ENCODE data around the gene CNKSR3.

CNKSR3 gene

DNA sequence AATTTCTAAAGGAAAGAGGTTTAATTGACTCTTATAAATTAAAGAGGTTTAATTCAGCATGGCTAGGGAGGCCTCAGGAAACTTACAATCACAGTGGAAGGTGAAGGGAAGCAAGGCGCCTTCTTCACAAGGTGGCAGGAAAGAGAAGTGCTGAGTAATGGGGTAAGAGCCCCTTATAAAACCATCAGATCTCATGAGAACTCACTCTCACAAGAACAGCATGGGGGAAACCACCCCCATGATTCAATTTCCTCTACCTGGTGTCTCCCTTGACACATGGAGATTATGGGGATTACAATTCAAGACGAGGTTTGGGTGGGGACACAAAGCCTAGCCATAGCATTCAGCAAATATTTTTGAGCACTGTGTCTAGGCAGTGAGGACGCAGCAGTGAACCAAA lies 150.0 kb downstream of the CNKSR3 start:
- TF ChIP-seq, protein P1, sequence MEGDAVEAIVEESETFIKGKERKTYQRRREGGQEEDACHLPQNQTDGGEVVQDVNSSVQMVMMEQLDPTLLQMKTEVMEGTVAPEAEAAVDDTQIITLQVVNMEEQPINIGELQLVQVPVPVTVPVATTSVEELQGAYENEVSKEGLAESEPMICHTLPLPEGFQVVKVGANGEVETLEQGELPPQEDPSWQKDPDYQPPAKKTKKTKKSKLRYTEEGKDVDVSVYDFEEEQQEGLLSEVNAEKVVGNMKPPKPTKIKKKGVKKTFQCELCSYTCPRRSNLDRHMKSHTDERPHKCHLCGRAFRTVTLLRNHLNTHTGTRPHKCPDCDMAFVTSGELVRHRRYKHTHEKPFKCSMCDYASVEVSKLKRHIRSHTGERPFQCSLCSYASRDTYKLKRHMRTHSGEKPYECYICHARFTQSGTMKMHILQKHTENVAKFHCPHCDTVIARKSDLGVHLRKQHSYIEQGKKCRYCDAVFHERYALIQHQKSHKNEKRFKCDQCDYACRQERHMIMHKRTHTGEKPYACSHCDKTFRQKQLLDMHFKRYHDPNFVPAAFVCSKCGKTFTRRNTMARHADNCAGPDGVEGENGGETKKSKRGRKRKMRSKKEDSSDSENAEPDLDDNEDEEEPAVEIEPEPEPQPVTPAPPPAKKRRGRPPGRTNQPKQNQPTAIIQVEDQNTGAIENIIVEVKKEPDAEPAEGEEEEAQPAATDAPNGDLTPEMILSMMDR (IDR thresholded peaks at IDR 0.05; ENCODE audit: low read depth, low read length): no peak
- no peak for DNase-seq (ENCODE audit: extremely low read depth, low read depth)

DNA sequence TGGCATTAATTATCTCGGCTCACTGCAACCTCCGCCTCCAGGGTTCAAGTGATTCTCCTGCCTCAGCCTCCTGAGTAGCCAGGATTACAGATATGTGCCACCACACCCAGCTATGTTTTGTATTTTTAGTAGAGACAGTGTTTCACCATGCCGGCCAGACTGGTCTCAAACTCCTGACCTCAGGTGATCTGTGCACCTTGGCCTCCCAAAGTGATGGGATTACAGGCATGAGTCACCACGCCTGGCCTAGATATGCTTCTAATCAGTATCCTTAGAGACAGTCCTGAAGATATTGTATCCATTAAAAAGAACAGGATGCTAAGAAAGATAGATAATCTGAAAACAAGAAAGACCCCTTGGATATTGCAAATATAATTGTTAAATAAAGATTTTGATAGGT lies 150.8 kb downstream of the CNKSR3 start:
- no peak for DNase-seq (ENCODE audit: extremely low read depth, low read depth)
- TF ChIP-seq, protein P1 (IDR thresholded peaks at IDR 0.05; ENCODE audit: low read depth, low read length): no peak

DNA sequence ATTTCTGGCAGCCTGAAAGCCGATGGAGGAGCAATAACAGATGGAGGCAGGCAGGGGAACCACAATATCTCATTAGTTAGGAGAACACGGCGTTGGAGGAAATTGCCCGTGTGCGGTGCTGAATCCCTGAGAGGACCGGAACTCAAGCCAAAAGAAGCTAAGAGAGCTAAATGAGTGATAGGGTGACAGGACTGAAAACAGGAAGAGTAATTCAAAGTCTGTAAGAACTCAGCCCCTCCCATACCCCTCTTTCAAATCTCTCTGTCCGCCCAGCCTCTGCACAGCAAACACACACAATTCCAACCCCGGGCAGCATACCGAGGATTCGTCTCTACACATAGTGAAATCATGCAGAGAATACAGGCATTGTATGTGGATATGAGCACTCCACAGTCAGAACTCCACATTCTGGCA lies 151.3 kb downstream of the CNKSR3 start:
- no peak for DNase-seq (ENCODE audit: extremely low read depth, low read depth)

DNA sequence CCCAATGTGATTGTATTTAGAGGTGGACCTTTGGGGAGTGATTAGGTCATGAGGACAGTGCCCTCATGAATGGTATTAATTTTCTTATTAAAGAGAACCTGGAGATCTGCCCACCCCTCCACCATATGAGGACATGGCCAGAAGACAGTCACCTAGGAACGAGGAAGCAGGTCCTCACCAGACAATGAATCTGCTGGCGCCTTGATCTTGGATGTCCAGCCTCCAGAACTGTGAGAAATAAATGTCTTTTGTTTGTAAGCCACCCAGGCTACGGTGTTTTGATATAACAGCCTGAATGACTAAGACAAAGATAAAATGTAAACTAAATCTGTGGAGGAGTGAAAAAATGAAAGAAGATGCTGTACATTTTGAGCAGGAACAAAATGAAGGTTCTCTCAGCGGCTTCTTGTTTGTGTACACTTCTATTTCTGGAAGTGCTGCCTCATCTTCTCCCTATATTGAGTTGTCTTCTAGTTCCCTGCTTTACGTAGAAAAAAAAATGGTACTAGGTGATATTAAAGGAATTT lies 152.4 kb downstream of the CNKSR3 start:
- TF ChIP-seq, protein P1 (IDR thresholded peaks at IDR 0.05; ENCODE audit: low read depth, low read length): no peak
- no peak for DNase-seq (ENCODE audit: extremely low read depth, low read depth)

More for the DNA sequence above, 151.3 kb downstream of the CNKSR3 start:
- TF ChIP-seq, protein P1 (IDR thresholded peaks at IDR 0.05; ENCODE audit: low read depth, low read length): no peak

DNA sequence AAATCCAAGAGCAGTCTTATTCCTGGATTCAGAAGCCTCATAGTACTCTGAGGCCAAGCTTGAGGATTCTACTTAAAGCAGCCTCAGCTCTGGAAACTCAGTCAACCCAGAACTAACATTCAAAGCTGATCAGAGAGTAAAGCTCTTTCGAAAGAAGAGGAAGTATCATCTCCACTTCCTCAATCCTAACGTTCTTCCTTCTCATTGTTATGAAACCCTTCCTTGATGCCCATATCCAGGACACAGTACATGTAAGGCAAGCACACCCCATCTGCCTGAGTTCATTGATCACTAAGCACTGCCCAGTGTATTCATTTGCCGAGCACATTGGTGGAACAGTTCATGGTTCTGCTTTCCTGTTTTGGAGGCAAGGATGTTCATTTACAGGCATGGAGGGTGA lies 153.8 kb downstream of the CNKSR3 start, which contains the start of gene IPCEF1:
IPCEF1 (minus strand) TSS at position 114 of the 400 bp plus-strand sequence. CDS start 90,856 bp downstream, outside the sequence.
- TF ChIP-seq, protein P1 (IDR thresholded peaks at IDR 0.05; ENCODE audit: low read depth, low read length): no peak
- no peak for DNase-seq (ENCODE audit: extremely low read depth, low read depth)

DNA sequence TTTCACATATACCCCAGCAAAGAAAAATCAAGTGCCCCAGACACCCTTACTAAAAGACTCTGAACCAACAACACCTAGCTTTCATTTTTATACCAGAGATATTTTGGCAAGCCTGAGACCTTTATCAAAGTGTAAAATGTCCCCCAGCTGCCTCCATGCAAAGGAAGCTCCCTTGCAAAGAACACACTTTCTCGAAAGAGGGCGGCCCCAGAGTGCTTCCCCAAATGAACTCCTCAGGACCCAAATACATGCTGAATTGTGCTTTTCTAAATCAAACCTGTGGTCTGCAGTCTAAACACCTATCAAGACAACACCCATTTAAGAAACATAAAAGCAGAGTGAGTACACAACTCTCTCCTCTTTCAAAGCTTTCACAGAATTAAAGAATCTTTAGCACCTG lies 154.4 kb downstream of the CNKSR3 start:
- TF ChIP-seq, protein P1 (IDR thresholded peaks at IDR 0.05; ENCODE audit: low read depth, low read length): no peak
- no peak for DNase-seq (ENCODE audit: extremely low read depth, low read depth)

DNA sequence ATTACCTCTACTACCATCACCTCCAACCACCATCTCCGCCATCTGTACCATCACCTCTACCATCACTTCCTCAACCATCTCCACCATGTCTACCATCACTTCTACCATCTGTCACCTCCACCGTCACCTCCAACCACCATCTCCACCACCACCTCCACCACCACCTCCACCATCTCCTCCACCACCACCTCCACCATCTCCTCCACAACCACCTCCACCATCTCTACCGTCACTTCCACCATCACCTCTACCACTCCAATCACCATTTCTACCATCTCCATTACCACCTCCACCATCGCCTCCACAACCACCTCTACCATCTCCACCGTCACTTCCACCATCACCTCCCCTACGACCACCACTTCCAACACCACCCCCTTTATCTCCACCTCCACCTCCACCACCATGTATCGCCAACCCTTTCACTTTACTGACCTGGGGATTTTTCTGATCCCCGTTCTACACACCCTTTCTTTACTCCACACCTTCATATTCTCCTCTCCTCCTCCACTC lies 156.2 kb downstream of the CNKSR3 start:
- TF ChIP-seq, protein P1 (IDR thresholded peaks at IDR 0.05; ENCODE audit: low read depth, low read length): no peak
- no peak for DNase-seq (ENCODE audit: extremely low read depth, low read depth)
